ENCODE results near the gene HSD11B1. TPM values are rescaled to one million over a fixed set of nuclear protein-coding genes. Genes with fewer than 3 reads are reported as not detected.
A peak's percentile ranks its signal among the peaks of the same experiment; 100 is the strongest.

The HSD11B1 gene
- 16.3 TPM for polyA plus RNA-seq (2012; ENCODE audit: insufficient read length, low read depth)

DNA sequence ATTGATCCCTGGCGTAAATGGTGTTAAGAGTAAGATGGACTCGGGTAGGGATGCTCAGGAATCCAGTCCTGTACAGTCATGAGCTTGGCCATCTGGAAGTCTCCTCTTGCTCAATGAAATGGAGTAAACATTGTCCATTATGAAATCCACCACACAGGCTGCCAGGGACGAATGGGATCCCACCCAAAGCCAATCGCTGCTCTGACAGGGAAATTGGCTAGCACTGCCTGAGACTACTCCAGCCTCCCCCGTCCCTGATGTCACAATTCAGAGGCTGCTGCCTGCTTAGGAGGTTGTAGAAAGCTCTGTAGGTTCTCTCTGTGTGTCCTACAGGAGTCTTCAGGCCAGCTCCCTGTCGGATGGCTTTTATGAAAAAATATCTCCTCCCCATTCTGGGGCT is at the start of gene HSD11B1:
Gene HSD11B1, plus strand, starts transcription at position 263 of the 400 bp plus-strand sequence. Its CDS starts 97 bp downstream, at position 360.
- TF ChIP-seq SIN3A (IDR thresholded peaks at IDR 0.05; ENCODE audit: borderline replicate concordance, insufficient read depth, low read length), result no peak
- peak; percentile 50 for TF ChIP-seq FOXP2 (optimal IDR thresholded peaks at IDR 0.05; ENCODE audit: borderline replicate concordance, extremely low read depth, extremely low read length, insufficient read depth)

DNA sequence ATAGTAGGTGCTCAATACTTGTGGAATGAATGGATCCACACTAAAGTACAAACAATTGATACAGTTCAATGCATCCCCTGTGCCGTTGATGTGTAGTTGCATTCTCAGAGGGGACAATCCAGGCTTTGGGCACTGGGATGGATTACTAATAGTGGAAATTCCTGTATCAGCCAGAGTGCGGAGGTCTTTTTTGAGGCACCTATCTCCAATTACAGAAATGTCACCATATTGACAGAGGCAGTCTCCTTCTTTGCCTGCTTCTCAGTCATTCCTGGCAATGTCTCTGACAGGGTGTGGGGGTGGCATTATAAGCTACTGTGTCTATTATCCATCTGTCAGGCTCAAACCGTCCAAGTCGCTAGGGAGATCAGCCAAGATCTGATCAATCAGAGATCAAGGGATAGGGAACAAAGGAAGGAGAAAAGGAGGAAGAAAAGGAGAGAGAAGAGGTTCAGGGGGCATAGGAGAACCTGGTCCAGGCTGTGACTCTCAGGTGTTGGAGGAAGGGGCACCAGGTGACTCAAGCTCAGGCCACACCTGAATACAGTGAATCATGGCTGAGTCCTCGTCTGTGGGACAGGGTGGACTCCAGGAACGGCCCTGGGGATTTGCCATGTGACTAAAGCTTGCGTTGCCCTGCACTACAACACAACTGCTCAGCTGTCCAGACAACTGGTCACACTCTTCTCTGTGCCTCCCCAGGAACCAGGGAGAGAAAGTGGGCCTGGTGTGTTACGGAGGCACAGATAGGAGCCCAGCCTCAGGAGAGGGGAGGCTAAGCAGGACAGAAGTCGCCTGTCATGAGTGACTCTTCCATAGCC is 49.0 kb upstream of the HSD11B1 start:
- TF ChIP-seq POLR2AphosphoS5 (IDR thresholded peaks at IDR 0.05; ENCODE audit: low read depth, low read length), result no peak
- TF ChIP-seq, protein P1, sequence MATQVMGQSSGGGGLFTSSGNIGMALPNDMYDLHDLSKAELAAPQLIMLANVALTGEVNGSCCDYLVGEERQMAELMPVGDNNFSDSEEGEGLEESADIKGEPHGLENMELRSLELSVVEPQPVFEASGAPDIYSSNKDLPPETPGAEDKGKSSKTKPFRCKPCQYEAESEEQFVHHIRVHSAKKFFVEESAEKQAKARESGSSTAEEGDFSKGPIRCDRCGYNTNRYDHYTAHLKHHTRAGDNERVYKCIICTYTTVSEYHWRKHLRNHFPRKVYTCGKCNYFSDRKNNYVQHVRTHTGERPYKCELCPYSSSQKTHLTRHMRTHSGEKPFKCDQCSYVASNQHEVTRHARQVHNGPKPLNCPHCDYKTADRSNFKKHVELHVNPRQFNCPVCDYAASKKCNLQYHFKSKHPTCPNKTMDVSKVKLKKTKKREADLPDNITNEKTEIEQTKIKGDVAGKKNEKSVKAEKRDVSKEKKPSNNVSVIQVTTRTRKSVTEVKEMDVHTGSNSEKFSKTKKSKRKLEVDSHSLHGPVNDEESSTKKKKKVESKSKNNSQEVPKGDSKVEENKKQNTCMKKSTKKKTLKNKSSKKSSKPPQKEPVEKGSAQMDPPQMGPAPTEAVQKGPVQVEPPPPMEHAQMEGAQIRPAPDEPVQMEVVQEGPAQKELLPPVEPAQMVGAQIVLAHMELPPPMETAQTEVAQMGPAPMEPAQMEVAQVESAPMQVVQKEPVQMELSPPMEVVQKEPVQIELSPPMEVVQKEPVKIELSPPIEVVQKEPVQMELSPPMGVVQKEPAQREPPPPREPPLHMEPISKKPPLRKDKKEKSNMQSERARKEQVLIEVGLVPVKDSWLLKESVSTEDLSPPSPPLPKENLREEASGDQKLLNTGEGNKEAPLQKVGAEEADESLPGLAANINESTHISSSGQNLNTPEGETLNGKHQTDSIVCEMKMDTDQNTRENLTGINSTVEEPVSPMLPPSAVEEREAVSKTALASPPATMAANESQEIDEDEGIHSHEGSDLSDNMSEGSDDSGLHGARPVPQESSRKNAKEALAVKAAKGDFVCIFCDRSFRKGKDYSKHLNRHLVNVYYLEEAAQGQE (IDR thresholded peaks at IDR 0.05; ENCODE audit: insufficient read depth in 1 of 2, low read depth in 2 of 2, low read length in 2 of 2), result no peak
- no peak for TF ChIP-seq TAF1 (IDR thresholded peaks at IDR 0.05; ENCODE audit: borderline replicate concordance, insufficient read depth, low read length)
- no peak for TF ChIP-seq SIN3A (IDR thresholded peaks at IDR 0.05; ENCODE audit: borderline replicate concordance, insufficient read depth, low read length)
- TF ChIP-seq FOXP2 (optimal IDR thresholded peaks at IDR 0.05; ENCODE audit: borderline replicate concordance, extremely low read depth, extremely low read length, insufficient read depth), result no peak

DNA sequence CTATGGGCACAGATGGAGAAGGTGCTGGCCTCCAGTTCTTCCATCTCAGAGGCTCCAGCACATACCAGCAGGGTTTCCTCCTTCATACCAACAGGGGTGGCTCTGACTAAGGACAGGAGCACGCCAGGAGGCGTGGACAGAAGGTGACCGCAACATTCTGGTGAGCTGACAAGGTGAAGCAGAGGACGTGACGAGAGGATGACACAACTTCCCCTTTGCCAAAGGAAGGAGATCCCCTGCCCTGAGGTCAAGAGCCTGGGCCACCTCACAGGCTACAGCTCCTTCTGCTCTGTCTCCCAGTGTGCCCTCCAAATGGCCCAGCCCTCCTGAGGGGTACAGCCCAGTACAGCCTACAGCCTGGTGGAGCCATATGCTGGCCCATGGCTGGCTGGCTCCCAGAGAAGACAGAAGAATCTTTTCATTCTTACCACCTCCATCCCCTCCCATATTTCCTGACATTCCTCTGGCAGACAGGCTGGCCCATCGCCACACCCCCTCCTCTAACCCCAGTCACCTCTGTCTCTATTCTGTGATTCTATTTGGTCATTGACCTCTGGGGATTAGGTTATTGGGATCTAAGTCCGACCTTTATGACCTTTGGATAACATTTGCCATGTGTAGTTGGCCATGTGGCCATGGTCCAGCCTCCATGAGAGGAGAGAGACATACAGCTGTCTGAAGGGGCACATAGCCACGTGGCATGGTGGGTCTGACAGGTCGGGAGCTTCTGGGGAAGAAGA is 47.3 kb upstream of the HSD11B1 start:
- TF ChIP-seq TAF1 (IDR thresholded peaks at IDR 0.05; ENCODE audit: borderline replicate concordance, insufficient read depth, low read length), result no peak
- no peak for TF ChIP-seq FOXP2 (optimal IDR thresholded peaks at IDR 0.05; ENCODE audit: borderline replicate concordance, extremely low read depth, extremely low read length, insufficient read depth)
- TF ChIP-seq, protein P1 (IDR thresholded peaks at IDR 0.05; ENCODE audit: insufficient read depth in 1 of 2, low read depth in 2 of 2, low read length in 2 of 2), result no peak
- no peak for TF ChIP-seq SIN3A (IDR thresholded peaks at IDR 0.05; ENCODE audit: borderline replicate concordance, insufficient read depth, low read length)
- TF ChIP-seq POLR2AphosphoS5 (IDR thresholded peaks at IDR 0.05; ENCODE audit: low read depth, low read length), result no peak

DNA sequence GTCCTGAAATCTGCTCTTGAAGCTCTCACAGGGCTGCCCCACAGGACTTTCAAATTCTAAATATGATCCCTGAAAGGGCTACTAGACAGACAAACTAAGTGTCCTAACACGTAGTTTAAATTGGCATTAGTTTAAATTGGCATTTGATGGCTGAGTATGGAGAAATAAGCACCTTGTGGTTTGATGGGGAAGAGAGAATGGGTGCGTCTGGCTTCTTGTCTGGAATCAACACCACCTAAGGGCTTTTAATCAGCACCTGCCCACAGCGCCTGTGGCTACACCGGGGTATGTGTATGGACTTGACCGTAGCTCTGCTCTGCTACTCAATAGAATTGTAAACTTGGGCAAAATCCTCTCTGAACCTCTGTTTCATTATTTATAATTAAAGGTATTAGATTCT is 46.7 kb upstream of the HSD11B1 start:
- no peak for TF ChIP-seq POLR2AphosphoS5 (IDR thresholded peaks at IDR 0.05; ENCODE audit: low read depth, low read length)
- TF ChIP-seq, protein P1 (IDR thresholded peaks at IDR 0.05; ENCODE audit: insufficient read depth in 1 of 2, low read depth in 2 of 2, low read length in 2 of 2), result no peak
- no peak for TF ChIP-seq SIN3A (IDR thresholded peaks at IDR 0.05; ENCODE audit: borderline replicate concordance, insufficient read depth, low read length)
- no peak for TF ChIP-seq FOXP2 (optimal IDR thresholded peaks at IDR 0.05; ENCODE audit: borderline replicate concordance, extremely low read depth, extremely low read length, insufficient read depth)
- no peak for TF ChIP-seq TAF1 (IDR thresholded peaks at IDR 0.05; ENCODE audit: borderline replicate concordance, insufficient read depth, low read length)

DNA sequence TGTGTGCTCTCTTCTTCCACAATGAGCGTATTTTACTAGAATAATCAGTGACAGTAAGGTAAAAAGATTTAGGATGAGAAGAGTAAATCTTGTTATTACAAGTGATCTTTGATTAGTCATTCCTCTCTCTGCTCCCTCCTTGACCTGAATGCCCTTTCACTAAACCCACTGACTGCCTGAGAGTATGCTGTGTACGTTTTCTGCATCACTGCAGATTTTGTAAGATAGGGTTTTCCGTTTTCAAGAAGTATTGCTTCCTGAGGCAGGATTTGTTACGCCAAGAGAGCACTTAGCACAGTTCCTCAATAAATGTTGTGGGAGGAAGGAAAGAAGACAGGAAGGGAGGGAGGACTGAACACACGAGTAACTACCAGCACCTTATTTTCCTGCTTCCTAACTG is 44.7 kb upstream of the HSD11B1 start:
- peak; percentile 44; the same call in 1 of the 2 replicates for TF ChIP-seq POLR2AphosphoS5 (IDR thresholded peaks at IDR 0.05; ENCODE audit: low read depth, low read length)
- no peak for TF ChIP-seq TAF1 (IDR thresholded peaks at IDR 0.05; ENCODE audit: borderline replicate concordance, insufficient read depth, low read length)
- TF ChIP-seq FOXP2 (optimal IDR thresholded peaks at IDR 0.05; ENCODE audit: borderline replicate concordance, extremely low read depth, extremely low read length, insufficient read depth), result peak; percentile 12
- TF ChIP-seq, protein P1 (IDR thresholded peaks at IDR 0.05; ENCODE audit: insufficient read depth in 1 of 2, low read depth in 2 of 2, low read length in 2 of 2), result peak in 1 of 2 experiments; percentile 66; a peak in 1 of 4 replicates
- TF ChIP-seq SIN3A (IDR thresholded peaks at IDR 0.05; ENCODE audit: borderline replicate concordance, insufficient read depth, low read length), result no peak
